Spinal cord (tissue), 10 donors: ENCODE results near the gene SEL1L3. TPM values are rescaled to one million over a fixed set of nuclear protein-coding genes. Genes with fewer than 3 reads are reported as not detected.

ENCODE experiments used
- DNase-seq, 6 donors: peaks; one replicate each; pipeline versions ENCODE4 v3.0.0 to v3.0.0-alpha.2; 2013 to 2015; ENCODE audit warnings: low spot score in 6 of 6, low read depth in 4 of 6
- H3K27ac ChIP-seq: one replicate; pipeline ENCODE4 v1.5.1; 2013; ENCODE audit warnings: low read depth, low read length, control low read depth
- H3K27me3 ChIP-seq: one replicate; pipeline ENCODE4 v1.6.1; 2013; ENCODE audit warnings: low read length; ENCODE audit not compliant: control insufficient read depth, insufficient read depth
- H3K36me3 ChIP-seq: one replicate; pipeline ENCODE4 v1.6.1; 2013; ENCODE audit warnings: low read length; ENCODE audit not compliant: control insufficient read depth, insufficient read depth
- H3K4me1 ChIP-seq: one replicate; pipeline ENCODE4 v1.6.1; 2013; ENCODE audit warnings: low read length; ENCODE audit not compliant: control insufficient read depth, insufficient read depth
- H3K4me3 ChIP-seq: one replicate; pipeline ENCODE4 v1.5.1; 2013; ENCODE audit warnings: low read depth, low read length, control low read depth
- H3K9me3 ChIP-seq: one replicate; pipeline ENCODE4 v1.6.1; 2013; ENCODE audit warnings: low read length; ENCODE audit not compliant: control insufficient read depth, insufficient read depth
- WGBS: methylation state at CpG from one replicate; pipeline ENCODE4 v1.1.5; 2013; ENCODE audit warnings: missing lambda C conversion rate; ENCODE audit not compliant: insufficient coverage; 5-methylcytosine and 5-hydroxymethylcytosine counted together
- polyA plus RNA-seq, 2 donors: library from polyadenylated mRNA; unstranded; fragments of 120-200 nt; gene quantifications; one replicate each; pipeline ENCODE4 v1.2.1, GENCODE V29; 2013; ENCODE audit not compliant: insufficient read length in 2 of 2
- small RNA-seq: library from RNA; depleted of rRNA; stranded (forward); fragments of <200 nt; gene quantifications from one replicate; pipeline ENCODE3, GENCODE V24; 2014; ENCODE audit warnings: low replicate concordance
- total RNA-seq, 2 donors: library from RNA; depleted of rRNA in 1 of 2; stranded (reverse); fragments of 120-200 nt in 1 of 2; fragments of >200 nt in 1 of 2; gene quantifications; one replicate each; pipeline versions ENCODE4 v1.2.3 to v1.2.4, GENCODE V29; 2013 to 2014
- donor health status: healthy.

Gene SEL1L3
- total and polyA plus RNA-seq, 4 donors: 19.2 to 27.5 (median 22.6) TPM

DNA sequence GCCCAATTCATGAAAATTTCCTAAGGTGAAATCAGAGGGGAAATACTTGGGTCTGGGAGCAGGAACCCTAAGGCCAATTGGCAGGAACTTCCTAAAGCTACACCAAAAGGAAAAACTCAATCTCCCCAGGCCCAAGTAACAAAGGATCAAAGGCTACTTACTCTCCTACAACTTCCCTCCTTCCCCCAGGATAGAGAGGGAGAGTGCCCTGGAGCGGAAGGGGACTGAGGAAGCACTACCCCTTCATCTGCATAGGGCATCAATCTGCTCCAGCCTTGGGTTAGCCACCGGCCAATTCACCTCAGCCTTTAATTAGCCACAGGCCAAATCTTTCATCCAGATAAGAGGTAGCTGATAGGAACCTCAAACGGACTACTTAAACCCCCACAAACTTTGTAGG lies 152.2 kb downstream of the SEL1L3 start:
- no peak for DNase-seq
- Histone ChIP-seq H3K36me3 (no peaks in the 10 kb centered on the region), H3K27ac (no peak overlapping the region), H3K4me1 (no peaks in the 10 kb centered on the region), H3K9me3 (no peaks in the 10 kb centered on the region), H3K4me3 (no peak overlapping the region), H3K27me3 (no peaks in the 10 kb centered on the region)
- 100% methylated on average over 1 of the region's 3 CpGs for WGBS

DNA sequence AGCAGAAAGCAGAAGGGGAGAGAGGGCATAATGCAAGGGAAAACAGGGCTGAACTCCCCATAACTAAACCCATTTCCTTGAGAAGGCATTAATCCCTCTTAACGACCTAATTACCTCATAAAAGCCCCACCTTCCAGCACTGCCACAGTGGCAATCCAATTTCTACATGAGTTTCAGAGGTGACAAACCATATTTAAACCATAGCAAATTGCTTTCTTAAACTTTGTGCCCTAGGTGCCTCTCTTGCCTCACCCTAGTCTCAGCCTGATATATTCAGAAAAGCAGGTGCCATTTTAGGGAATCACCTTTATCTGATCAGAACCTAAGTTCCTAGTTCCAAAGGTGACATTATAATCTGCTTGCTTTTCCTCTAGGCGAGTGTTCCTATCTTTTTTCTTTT lies 158.3 kb downstream of the SEL1L3 start:
- no peaks in the 10 kb centered on the region for H3K9me3 ChIP-seq
- no peaks in the 10 kb centered on the region for H3K27me3 ChIP-seq
- H3K27ac ChIP-seq: no peak overlapping the region
- H3K4me1 ChIP-seq: no peaks in the 10 kb centered on the region
- no peaks in the 10 kb centered on the region for H3K36me3 ChIP-seq
- 80% methylated on average over 2 of the region's 2 CpGs for WGBS
- no peak for DNase-seq
- H3K4me3 ChIP-seq: no peak overlapping the region

DNA sequence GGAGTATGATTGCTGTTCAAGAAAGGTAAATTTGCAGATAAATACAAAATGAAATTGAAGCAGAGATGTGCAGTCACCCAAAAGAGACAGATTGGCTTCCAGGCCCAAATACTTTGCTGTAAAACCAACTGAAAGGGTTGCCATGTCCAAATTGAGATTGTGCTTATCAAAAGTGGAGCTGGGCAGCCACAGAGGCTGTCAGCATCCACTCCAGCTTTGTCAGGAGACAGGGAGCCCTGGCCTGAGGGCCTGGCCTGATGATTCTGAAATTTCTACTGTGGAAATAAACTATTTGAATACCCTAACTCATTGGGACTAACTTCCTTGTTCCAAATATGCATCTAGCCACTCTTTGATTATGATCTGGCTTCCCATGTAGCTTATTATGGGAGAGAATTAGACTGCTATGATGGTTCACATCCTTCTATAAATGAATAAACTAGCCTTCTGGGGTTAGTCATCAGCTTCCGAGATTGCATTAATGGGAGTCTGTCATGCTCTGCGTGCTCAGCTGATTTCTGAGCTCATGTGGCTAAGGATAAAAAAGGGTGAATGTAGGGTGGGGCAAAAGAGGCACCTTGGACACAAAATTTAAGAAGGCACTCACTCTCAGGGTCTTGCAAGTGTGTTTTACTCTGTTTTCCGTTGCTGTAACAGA lies 158.9 kb downstream of the SEL1L3 start:
- 97% methylated on average over 3 of the region's 3 CpGs for WGBS
- Histone ChIP-seq H3K9me3 (no peaks in the 10 kb centered on the region), H3K27me3 (no peaks in the 10 kb centered on the region), H3K27ac (no peak overlapping the region), H3K4me3 (no peak overlapping the region), H3K4me1 (no peaks in the 10 kb centered on the region), H3K36me3 (no peaks in the 10 kb centered on the region)
- DNase-seq: peak in 1 of 6 donors; percentile 34

DNA sequence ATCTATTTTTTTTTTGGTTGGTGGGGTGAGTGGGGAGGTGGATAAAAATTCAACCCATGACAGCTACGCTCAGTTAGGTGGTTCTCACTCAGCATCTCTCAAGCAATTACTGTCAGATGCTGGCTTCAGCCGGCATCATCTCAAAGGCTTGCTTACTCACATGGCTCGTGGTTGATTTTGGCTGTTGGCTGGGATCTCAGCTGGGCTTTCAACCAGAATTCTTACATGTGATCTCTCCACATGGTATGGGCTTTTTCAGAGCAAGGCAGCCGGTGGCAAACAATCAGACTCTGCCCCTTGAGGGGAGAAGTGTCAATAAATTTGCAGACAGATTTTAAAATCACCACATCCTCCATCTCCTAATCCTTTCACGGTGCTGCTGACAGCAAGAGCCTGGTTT lies 159.9 kb downstream of the SEL1L3 start:
- DNase-seq: peak; percentile 13 to 88 (median 38)
- 8% methylated on average over 2 of the region's 5 CpGs for WGBS
- Histone ChIP-seq H3K27me3 (no peaks in the 10 kb centered on the region), H3K4me3 (no peak overlapping the region), H3K27ac (no peak overlapping the region), H3K4me1 (no peaks in the 10 kb centered on the region), H3K36me3 (no peaks in the 10 kb centered on the region), H3K9me3 (no peaks in the 10 kb centered on the region)

DNA sequence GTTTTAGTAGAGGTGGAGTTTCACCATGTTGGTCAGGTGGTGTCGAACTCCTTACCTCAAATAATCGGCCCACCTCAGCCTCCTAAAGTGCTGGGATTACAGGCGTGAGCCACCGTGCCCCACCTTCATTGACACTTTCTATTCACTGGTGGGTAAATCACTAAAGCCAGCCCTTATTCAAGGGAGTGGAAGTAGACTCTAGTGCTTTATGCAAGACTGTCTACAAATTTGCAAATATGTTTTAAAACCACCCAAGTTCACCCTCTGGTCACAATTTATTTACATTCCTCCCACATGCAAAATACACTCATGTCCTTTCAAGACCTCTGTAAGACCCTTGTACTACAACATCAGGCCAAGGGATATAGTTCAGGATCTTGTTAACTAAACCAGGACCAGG lies 162.1 kb downstream of the SEL1L3 start:
- H3K27ac ChIP-seq: no peak overlapping the region
- H3K4me3 ChIP-seq: no peak overlapping the region
- no peaks in the 10 kb centered on the region for H3K36me3 ChIP-seq
- no peaks in the 10 kb centered on the region for H3K27me3 ChIP-seq
- no peaks in the 10 kb centered on the region for H3K4me1 ChIP-seq
- no peaks in the 10 kb centered on the region for H3K9me3 ChIP-seq
- DNase-seq: no peak
- no CpG with 5 or more reads among the region's 4 CpGs for WGBS

DNA sequence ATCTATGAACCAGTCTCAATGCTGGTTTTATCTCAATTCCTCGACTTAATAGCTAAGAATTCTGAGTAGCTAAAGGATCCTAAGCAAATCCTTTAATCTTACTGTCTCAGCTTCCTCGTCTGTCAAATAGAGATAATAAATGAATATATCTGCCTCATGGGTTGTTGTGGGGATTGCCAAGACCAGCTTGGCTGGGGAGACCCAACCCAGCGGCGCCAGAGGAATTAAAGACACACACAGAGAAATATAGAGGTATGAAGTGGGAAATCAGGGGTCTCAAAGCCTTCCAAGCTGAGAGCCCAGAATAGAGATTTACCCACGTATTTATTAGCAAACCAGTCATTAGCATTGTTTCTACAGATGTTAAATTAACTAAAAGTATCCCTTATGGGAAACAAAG lies 165.3 kb downstream of the SEL1L3 start:
- Histone ChIP-seq H3K36me3 (no peaks in the 10 kb centered on the region), H3K27ac (no peak overlapping the region), H3K4me1 (no peaks in the 10 kb centered on the region), H3K9me3 (no peaks in the 10 kb centered on the region), H3K4me3 (no peak overlapping the region), H3K27me3 (no peaks in the 10 kb centered on the region)
- DNase-seq: no peak
- WGBS: 100% methylated on average over 2 of the region's 5 CpGs

Small RNA genes lying within 50 kb of the gene (small RNA-seq; reads per million reads assigned to genes)
- gene MTND4LP22: not detected

Other genes with a start within 250 kb of the SEL1L3 start
- under 1 TPM; 0.20 to 0.77 TPM for gene SLC34A2, start 207.1 kb downstream of the SEL1L3 start, total RNA-seq
- 1 to 10 TPM in 1 of 2 donors, under 1 TPM in 1; 0.38 to 1.1 TPM for gene SLC34A2, start 207.1 kb downstream of the SEL1L3 start, polyA plus RNA-seq
- gene SMIM20, start 51.2 kb upstream of the SEL1L3 start, total RNA-seq: 10 to 100 TPM; 29.1 to 46.4 TPM
- 10 to 100 TPM; 36.5 to 38.8 TPM for gene SMIM20, start 51.2 kb upstream of the SEL1L3 start, polyA plus RNA-seq